OCI-M2 (cell line): ENCODE results near the gene PRPF31.
"Not testable (repeated sequence)": the region's sequence is repeated elsewhere in the genome, so short reads cannot be mapped to it uniquely, and the experiment has no call there.

ENCODE experiments used
- DNase-seq: peaks from one replicate; lab custom pipeline; 2025; ENCODE audit not compliant: unreplicated experiment; lab: John Stamatoyannopoulos, UW

The PRPF31 gene

DNA sequence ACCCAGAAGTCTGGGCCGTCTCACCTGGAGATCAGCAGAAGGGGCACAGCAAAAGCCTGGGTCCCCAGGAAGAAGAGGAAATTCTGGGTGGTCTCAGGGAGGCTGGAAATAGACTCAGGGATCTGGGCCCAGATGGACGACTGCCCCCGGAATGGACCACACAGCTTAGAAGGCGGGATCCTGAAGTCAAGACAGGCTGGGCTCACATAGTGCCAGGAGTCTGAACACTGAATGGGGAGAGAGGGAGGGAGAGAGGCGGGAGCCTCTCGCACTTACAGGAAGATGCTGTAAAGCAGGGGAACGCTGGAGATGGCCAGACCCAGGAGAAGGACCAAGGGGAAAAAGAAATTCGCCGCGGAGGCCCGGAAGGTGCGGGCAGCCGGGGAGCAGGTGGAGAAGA, 45.3 kb downstream of the PRPF31 start:
- no peak for DNase-seq

GRCh38 chr19:54162241-54162805, 46.8 kb downstream of the PRPF31 start:
- DNase-seq = no peak

DNA sequence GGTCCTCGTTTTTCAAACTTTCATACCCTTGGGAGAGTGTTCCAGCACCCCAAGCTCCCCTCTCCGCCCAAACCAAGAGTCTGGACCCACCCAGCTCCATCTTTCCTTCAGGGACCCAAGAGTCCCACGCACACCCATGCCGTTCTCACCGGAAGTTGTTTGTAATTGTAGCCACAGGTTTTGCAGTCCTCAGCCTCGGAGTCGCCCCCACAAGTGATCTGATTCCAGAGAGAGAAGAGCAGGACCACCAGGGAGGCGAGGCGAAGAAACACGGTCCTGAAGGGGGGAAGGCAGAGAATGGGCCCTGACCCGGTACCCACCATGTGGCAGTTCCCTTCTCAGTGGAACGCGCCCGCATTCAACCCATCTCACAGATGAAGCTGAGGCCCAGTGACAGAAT, 47.3 kb downstream of the PRPF31 start:
- no peak for DNase-seq

GRCh38 chr19:54164369-54165068, 49.0 kb downstream of the PRPF31 start:
- no peak for DNase-seq

- DNase-seq = no peak
These were observed 49.7 kb downstream of the PRPF31 start for GRCh38 chr19:54165222-54165621.

DNA sequence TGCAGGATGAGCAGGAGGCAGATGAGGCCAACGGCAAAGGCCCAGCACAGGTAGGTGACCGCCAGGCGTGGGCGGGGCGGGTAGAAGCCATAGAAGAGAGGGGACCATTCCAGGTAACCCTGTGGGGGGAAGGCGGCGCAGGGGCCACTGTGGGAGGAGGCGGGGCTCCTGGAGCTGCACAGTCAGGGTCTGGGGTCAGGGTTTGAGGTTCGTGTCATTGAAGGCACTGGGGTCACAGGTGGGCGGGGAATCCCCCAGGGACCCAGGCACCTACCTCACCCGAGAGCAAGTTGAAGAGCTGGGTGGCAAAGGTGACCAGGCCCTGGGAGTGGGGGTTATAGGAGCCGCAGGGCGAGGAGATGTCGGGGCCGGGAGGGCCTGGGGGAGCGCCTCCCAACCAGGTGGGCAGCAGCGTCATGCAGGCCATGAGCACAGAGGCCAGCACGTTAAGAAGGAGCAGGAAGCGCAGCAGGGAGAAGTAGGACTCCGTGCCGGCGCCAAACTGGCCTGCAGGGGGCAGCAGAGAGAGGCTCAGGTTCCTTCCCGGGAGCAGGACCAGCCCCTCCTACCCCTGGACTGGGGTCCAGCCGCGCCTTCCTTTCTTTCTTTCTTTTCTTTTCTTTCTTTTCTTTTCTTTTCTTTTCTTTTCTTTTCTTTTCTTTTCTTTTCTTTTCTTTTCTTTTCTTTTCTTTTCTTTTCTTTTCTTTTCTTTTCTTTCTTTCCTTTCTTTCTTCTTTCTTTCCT, 52.8 kb downstream of the PRPF31 start:
- DNase-seq = peak; percentile 91

- DNase-seq = no peak
These were observed 53.7 kb downstream of the PRPF31 start for GRCh38 chr19:54169149-54169740.

GRCh38 chr19:54171736-54172431, 56.3 kb downstream of the PRPF31 start:
- not testable (repeated sequence) for DNase-seq

- no peak for DNase-seq
These were observed 57.2 kb downstream of the PRPF31 start, which contains the start of gene TMC4 for GRCh38 chr19:54172471-54173358. Gene TMC4, minus strand, starts transcription at chr19:54173160. Its CDS starts 43 bp downstream, at chr19:54173117.

- DNase-seq = no peak
These were observed 57.8 kb downstream of the PRPF31 start for GRCh38 chr19:54173359-54173699.

DNA sequence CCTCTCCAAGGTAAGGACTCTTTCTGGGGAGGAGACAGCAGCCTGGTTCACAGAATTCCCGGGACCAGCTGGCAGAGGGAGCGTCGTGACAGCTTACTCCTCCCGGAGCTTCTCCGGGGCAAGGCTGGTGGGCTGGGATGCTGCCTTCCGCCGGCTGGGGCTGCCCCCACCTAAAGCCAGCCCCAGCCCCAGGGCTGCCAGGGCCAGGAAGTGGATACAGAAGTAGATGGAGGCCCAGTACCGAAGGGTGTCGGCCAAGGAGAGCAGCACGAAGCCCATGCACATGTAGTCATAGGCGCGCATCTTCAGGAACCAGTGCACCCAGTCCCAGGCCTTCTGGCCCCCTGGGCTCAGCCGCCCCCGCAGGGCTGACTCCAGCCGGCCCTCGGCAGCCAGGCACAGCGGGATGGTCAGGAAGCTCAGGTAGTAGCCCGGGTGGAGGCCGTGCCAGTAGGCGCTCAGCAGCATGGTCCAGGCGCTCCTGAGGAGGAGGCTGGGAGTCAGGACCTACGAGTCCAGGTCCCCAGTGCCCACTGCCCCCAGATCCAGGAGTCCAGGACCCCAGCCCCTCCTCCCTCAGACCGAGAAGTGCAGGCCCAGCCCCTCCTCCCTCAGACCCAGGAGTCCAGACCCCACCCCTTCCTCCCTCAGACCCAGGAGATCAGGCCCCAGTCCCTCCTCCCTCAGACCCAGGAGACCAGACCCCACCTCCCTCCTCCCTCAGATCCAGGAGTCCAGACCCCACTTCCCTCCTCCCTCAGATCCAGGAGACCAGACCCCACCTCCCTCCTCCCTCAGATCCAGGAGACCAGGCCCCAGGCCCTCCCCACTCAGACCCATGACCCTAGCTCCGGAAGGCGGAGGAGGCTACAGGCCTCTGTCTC, 58.6 kb downstream of the PRPF31 start:
- DNase-seq = no peak

- DNase-seq = no peak
These were observed 63.2 kb downstream of the PRPF31 start for GRCh38 chr19:54178581-54179261.

GRCh38 chr19:54179262-54179852, 63.8 kb downstream of the PRPF31 start:
- DNase-seq = no peak

- no peak for DNase-seq
These were observed 64.4 kb downstream of the PRPF31 start for GRCh38 chr19:54179921-54180461.

DNA sequence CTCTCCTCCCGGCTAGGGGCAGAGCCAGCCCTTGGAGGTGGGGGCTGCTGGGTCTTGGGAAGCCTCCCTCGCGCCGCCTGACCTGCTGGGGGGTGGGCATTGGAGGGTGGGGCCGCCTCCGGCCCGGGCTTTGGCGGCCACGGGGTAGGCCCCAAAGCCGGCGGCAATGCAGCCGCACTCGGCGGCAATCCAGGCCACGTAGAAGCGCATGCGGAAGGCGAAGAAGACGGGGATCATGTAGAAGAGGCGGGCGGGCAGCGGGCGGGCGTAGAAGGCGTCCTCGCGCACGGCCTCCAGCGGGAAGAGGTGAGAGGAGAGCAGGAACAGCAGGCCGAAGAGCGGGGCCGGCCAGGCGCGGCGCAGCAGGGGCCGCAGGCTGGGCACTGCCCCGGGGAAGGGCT, 65.1 kb downstream of the PRPF31 start:
- no peak for DNase-seq
